WERI-Rb-1 (cell line): ENCODE data around the gene RBMS1.
A peak's percentile ranks its signal among the peaks of the same experiment; 100 is the strongest.

Experiments used
- DNase-seq: peaks from one replicate; pipeline ENCODE4 v3.0.0-alpha.2; 2020
- H3K27ac ChIP-seq: fragments of 250-450 bp; sonication (Bioruptor Pico); 2 replicates; pipeline ENCODE4 v1.5.1; 2020; ENCODE audit warnings: mild to moderate bottlenecking, moderate library complexity
- H3K27me3 ChIP-seq: fragments of 250-450 bp; sonication (Bioruptor Pico); 2 replicates; pipeline ENCODE4 v1.5.1; 2021; ENCODE audit warnings: mild to moderate bottlenecking, low read depth, moderate library complexity; ENCODE audit not compliant: insufficient read depth, severe bottlenecking
- H3K36me3 ChIP-seq: fragments of 250-450 bp; sonication (Bioruptor Pico); 2 replicates; pipeline ENCODE4 v1.5.1; 2020; ENCODE audit warnings: mild to moderate bottlenecking, moderate library complexity
- H3K4me3 ChIP-seq: 2 replicates; pipeline ENCODE4 v1.5.1; 2011; ENCODE audit warnings: low read depth, mild to moderate bottlenecking, control low read depth, low read length
- H3K9me3 ChIP-seq: fragments of 250-450 bp; sonication (Bioruptor Pico); 2 replicates; pipeline ENCODE4 v1.5.1; 2021; ENCODE audit warnings: mild to moderate bottlenecking, moderate library complexity; ENCODE audit not compliant: severe bottlenecking
- CTCF ChIP-seq: IDR thresholded peaks from 2 replicates; pipeline ENCODE4 v1.5.1; 2011; ENCODE audit warnings: low read depth, mild to moderate bottlenecking, control low read depth, inconsistent platforms, low read length

RBMS1 gene

DNA sequence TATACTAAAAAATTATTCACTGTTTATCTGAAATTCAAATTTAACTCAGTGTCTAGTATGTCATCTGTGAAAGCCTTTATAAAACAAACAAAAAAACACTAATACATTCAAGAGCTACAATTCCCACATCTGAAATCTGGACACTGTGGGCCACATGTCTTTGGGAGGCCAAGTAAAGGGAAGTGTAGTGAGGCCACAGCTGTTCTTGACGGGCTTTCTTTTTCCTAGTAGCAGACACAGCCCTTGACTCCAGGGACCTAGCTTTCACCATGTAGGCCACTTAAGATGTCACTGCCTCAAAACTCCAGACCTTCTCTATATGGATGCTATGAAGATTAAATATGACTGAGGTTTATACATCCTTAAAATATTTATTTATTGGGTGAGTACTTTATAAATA, 91.1 kb downstream of the RBMS1 start:
- no peak overlapping the region for H3K4me3 ChIP-seq
- no peak for DNase-seq

DNA sequence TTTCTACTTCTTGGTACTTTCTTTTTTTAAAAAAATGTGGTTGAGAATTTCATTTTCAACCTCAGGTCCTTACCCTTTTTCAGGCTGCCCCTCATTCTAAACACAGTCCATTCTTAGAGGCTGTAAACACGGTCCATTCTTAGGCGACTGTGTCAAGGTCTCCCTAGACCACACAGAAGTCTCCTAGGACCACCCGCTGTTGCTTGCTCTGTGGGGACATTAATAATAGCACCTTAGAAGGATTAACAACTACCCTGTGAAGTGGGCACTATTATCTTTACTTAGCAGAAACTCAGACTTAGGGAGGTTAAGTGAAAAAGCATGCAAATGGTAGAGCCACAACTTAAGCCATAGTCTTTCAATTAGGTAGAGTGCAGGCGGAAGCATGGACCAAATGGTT, 91.7 kb downstream of the RBMS1 start:
- TF ChIP-seq CTCF: no peak
- H3K4me3 ChIP-seq: no peak overlapping the region
- H3K27me3 ChIP-seq: no peaks in the 10 kb centered on the region
- no peaks in the 10 kb centered on the region for H3K36me3 ChIP-seq
- H3K27ac ChIP-seq: peak overlapping the region; percentile 33
- DNase-seq: peak; percentile 38
- H3K9me3 ChIP-seq: no peaks in the 10 kb centered on the region

More for the DNA sequence above, 91.1 kb downstream of the RBMS1 start:
- no peak overlapping the region; the same call in 1 of the 2 replicates for H3K27ac ChIP-seq
- no peaks in the 10 kb centered on the region for H3K36me3 ChIP-seq
- no peak for TF ChIP-seq CTCF
- H3K9me3 ChIP-seq: no peaks in the 10 kb centered on the region
- no peaks in the 10 kb centered on the region for H3K27me3 ChIP-seq

GRCh38 chr2:160399880-160400279, 93.7 kb downstream of the RBMS1 start:
- no peak overlapping the region for H3K27ac ChIP-seq
- H3K4me3 ChIP-seq: no peak overlapping the region
- TF ChIP-seq CTCF: no peak
- DNase-seq: no peak
- H3K27me3 ChIP-seq: no peaks in the 10 kb centered on the region
- no peaks in the 10 kb centered on the region for H3K9me3 ChIP-seq
- no peaks in the 10 kb centered on the region for H3K36me3 ChIP-seq

DNA sequence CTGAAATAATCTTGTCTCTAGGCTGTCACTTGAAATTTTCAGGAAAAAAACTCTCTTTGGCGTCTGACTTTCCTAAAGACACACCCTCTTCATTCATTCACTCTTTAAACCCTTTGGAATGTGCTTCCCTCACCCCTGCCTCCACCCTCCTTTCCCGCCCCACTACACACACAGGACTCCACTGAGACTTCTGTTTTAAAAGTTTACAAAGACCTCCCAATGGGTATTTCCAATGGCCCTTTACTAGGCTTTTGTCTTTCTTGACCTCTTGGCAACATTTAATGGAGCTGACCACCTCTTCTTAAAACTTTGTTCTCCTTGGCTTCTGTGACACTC, 96.1 kb downstream of the RBMS1 start:
- no peak for DNase-seq
- H3K9me3 ChIP-seq: no peaks in the 10 kb centered on the region
- no peak for TF ChIP-seq CTCF
- H3K4me3 ChIP-seq: no peak overlapping the region
- H3K36me3 ChIP-seq: no peaks in the 10 kb centered on the region
- no peaks in the 10 kb centered on the region for H3K27me3 ChIP-seq
- H3K27ac ChIP-seq: no peak overlapping the region

DNA sequence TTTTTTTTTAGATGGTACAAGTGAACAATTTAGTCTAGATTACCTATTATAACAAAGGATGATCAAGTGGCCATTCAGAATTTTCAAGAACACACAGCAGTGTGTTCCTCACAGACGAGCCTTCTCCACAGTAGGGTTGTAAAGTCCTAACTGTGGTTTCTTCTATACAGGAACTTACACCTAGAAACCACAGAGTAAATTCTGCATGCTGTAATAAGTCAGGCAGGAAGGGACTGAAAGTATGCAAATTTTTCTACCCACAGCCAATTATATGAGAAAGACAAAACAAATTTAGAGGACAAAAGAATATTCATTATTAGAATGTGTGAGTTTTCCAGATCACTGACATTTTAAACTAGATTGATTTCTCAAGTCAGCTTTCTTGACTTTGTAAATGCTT, 99.5 kb downstream of the RBMS1 start:
- H3K27me3 ChIP-seq: no peaks in the 10 kb centered on the region
- DNase-seq: no peak
- no peak for TF ChIP-seq CTCF
- H3K27ac ChIP-seq: no peak overlapping the region
- H3K4me3 ChIP-seq: no peak overlapping the region
- no peaks in the 10 kb centered on the region for H3K36me3 ChIP-seq
- H3K9me3 ChIP-seq: no peaks in the 10 kb centered on the region

DNA sequence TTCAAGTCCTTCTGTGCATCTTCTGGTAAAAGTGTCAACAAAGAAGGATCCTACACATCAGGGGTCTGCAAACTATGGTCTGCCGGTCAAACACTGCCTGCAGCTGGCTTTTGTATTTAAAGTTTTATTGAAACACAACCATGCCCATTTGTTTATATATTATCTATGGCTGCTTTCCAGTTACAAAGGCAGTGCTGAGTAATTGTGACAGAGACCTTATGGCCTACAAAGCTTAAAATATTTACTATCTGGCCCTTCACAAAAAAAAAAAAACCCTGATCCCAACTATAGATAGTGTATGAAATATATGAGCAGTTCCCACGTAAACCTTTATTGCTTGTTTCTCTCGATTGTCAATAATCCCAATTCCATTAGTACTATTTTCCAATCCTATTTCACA, 101.4 kb downstream of the RBMS1 start:
- H3K27me3 ChIP-seq: no peaks in the 10 kb centered on the region
- H3K4me3 ChIP-seq: no peak overlapping the region
- H3K27ac ChIP-seq: no peak overlapping the region
- no peak for TF ChIP-seq CTCF
- H3K9me3 ChIP-seq: no peaks in the 10 kb centered on the region
- no peak for DNase-seq
- no peaks in the 10 kb centered on the region for H3K36me3 ChIP-seq
